ENCODE measurements around the gene POLR1G.
"Not testable (repeated sequence)": the region's sequence is repeated elsewhere in the genome, so short reads cannot be mapped to it uniquely, and the experiment has no call there.

The POLR1G gene

DNA sequence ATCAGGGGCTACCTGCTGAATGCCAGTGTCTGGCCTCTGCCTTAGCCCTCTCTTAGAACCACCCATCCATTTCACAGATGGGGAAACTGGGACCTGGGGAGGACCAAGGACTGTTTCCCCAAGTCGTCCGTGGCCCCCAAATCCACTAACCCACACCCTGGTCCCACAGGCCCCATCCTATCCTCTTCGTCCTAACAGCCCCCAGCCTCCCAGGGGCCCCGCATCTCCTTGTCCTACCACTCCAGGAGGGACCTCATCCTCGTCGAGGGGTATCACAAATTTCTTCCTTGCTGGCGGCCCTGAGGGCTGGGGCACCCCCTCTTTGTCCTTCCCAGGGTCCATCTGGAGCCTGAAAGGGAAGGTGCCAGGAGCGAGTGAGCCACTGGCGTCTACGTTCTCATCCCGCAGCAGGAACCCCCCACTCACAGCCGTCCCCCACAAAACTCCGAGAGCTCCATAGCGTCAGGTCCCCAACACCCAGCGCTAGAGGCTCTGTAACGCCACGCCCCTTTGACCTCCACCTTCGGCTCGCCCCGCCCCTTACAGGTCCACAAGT is 16.7 kb downstream of the POLR1G start:
- no peak for DNase-seq

- peak; percentile 93 for DNase-seq
Measured at GRCh38 chr19:45423589-45424190, 17.2 kb downstream of the POLR1G start, which contains the start of gene ERCC1. Gene ERCC1, minus strand, starts transcription at chr19:45423917. Its CDS starts 543 bp downstream, at chr19:45423374.

DNA sequence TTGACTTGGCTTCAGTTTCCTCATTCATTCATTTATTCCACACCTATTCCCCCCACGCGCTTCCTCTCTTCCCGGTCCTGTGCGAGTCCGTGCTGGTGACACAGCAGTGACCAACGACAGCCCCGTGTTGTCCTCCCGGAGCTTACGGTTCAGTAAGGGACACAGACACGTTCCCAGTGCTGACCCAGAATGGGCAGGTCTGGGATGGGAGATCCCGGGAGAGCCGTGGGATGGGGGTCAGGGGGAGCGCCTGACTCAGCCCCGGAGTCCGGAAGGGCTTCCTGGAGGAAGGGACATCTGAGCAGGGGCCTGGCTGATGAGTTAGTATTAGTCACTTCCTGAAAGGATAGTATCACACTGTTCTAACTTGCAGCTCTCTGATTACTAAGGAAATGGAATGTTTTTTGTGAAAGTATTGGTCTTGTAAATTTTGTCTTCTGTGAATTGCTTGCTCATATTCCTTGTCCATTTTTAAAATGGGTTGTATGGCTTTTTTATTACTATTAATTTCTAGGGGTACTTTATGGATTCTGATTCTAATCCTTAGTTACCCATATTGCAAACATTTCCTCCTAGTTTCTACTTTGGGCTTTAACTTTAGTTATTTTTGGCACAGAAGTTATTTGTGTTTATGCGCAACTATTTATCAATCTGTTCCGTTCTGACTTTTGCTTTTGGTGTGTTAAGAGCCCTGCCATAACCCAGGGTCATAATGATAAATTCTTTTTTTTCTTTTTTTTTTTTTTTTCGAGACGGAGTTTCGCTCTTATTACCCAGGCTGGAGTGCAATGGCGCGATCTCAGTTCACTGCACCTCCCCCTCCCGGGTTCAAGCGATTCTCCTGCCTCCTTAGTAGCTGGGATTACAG is 18.0 kb downstream of the POLR1G start:
- peak; percentile 94 for DNase-seq

DNA sequence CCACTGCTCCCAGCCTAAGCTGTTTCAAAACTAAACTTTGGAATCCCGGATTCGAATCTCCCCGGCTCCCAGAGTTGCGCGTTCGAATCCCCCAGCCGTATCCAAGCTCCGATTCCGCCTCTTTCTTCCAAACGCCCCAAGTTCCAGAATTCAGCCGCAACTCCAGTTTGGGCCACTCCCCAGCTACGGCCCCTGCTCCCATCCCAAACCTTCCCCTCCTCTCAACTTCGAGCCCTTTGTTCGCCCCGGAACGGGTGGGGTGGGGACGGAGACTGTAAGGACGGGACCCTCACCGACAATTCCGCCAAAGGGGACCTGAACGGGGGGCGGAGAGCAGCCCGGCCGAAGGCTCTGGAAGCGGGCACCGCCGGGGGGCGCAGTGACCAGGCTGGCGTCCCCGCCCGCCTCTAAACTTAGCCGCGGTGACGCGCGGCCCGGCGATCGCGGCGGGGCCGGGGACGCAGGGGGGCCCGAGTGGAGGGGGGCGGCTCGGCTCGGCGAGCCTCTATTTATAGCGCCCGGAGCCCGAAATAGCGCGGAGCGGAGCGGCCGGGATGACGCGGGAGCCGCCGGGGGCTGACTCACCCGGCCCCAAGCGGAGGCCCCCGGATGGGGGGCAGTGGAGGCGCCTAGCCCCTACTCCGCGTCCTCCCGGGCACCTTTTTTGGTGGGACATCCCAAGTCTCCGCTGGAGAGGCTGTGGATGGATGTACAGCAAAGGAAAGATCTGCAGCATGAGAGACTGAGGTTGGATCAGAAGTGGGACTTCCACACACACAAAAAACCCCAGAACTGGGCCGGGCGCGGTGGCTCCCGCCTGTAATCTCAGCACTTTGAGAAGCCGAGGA is 22.2 kb downstream of the POLR1G start:
- peak; percentile 78 for DNase-seq

GRCh38 chr19:45429896-45430295 is 23.5 kb downstream of the POLR1G start:
- not testable (repeated sequence) for DNase-seq

DNA sequence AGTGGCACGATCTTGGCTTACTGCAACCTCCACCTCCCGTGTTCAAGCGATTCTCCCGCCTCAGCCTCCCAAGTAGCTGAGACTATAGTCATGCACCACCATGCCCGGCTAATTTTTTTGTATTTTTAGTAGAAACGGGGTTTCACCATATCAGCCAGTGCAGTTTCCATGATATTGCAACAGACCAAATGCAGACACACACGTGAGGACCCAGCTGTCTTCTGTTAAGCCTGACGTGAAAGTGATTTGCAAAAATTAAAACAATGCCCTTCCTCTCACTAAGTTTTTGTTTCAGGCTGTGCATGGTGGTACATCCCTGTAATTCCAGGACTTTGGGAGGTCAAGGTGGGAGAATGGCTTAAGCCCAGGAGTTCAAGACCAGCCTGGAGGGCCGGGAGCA is 24.6 kb downstream of the POLR1G start:
- DNase-seq: peak; percentile 57

- DNase-seq: not testable (repeated sequence)
Measured at GRCh38 chr19:45432543-45432942, 26.1 kb downstream of the POLR1G start.

DNA sequence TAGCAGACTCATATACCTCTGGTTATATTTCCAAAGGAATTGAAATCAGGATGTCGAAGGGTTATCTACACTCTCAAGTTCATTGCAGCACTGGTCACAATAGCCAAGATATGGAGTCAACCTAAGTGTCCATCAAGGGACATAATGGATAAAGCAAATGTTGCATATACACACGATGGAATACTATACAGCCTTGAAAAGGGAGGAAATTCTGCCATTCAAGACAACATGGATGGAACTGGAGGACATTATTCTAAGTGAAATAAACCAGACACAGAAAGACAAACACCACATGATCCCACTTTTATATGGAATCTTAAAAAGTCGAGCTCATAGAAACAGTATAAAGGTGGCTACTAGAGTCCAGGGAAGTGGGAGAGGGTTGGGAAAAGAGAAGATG is 30.9 kb downstream of the POLR1G start:
- DNase-seq: no peak

GRCh38 chr19:45439190-45439568 is 32.7 kb downstream of the POLR1G start:
- DNase-seq: no peak

GRCh38 chr19:45439569-45440258 is 33.3 kb downstream of the POLR1G start:
- DNase-seq: peak; percentile 88

GRCh38 chr19:45440259-45440638 is 33.8 kb downstream of the POLR1G start:
- DNase-seq: no peak

GRCh38 chr19:45440873-45441654 is 34.6 kb downstream of the POLR1G start:
- DNase-seq: peak; percentile 51

DNA sequence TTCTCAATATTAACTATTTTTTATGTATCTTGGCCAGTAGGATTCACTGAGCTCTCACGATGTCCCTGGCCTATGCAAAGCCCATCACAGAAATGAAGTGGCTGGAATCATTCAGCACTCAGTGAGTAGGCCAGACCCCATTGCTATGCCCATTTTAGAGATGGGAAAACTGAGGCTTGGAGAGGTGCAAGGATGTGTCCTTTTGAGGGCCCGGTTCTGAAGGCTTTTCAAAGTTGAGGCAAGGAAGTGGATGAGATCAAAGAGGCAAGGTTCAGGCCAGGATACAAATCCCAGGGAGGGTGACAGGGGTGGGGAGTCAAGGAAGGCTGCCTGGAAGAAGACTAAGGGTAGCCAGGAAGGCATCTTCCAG is 35.9 kb downstream of the POLR1G start:
- no peak for DNase-seq

GRCh38 chr19:45442778-45443461 is 36.5 kb downstream of the POLR1G start:
- DNase-seq: peak; percentile 72

DNA sequence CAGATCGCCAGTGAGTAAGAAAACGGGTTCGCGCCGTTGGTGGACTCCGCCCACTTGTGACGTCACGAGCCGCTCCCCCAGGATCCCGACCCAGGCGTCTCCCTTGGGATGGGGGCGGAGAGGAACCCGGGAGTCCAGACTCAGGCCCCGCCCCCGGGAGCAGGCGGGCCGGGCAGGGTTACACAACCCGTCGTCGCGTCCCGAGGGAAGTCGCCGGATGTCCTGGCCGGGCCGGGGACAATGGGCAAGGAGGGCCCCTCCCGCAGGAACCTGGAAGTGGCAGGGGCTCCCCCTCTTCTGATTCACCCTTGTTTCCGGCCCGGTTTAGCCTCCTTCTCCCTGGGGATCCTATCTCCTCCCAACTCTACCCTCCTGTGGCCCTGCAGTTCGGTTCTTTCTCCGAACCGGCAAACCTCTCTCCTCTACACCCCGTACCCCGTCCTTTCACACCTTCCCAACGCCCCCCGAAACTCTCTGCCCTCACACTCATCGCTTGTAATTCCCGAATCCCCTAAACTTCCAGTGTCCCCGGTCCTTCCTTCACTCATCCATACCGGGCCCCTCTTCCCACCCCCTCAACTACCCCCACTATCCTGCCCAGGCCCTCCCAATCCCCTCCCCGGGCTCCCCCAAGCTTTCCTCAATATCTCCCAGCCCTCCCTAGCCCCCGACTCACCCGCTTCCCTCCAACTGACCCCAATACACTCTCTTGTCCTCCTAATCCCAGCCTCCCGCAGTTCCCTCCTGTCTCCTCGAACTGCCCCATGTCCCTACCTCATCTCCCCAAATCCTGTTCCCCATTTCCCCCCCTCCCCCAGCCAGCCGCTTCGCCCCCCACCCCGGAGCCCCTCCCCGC is 37.2 kb downstream of the POLR1G start:
- DNase-seq: peak; percentile 92

GRCh38 chr19:45444318-45445041 is 38.0 kb downstream of the POLR1G start:
- DNase-seq: peak; percentile 71

- DNase-seq: no peak
Measured at GRCh38 chr19:45445139-45445538, 38.7 kb downstream of the POLR1G start.

DNA sequence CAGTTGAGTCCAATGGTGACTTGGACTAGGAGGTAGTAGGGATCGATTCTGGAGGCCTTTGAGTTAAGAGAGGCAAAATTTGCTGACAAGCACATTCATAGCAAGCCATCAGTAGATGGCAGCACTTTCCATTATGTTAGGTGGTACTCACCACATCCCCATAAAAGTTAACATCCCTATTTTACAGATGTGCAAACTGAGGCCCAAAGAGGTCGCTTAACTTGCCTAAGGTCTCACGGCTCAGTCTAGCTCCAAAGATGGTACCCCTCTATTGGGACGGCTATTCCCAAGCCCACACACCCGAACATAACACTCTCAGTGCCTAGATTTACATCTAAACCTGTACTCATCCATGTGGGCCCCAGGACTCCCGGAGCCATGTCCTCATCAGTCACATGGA is 39.9 kb downstream of the POLR1G start:
- peak; percentile 45 for DNase-seq

DNA sequence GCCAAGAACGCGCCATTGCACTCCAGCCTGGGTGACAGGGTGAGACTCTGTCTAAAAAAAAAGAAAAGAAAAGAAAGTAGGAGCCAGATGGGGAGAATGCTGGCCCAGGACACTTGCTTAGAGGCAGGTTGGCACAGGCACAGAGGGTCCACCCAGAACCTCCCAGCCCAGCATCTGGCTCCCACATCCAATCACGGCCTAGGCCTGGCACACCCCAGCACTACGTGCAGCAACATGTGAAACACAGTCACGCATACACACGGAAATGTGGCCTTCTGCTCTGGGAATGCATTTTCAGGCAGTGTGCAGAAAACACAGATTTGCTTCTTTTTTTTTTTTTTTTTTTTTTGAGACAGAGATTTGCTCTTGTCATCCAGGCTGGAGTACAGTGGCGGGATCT is 40.5 kb downstream of the POLR1G start:
- DNase-seq: no peak

- no peak for DNase-seq
Measured at GRCh38 chr19:45448425-45448756, 41.9 kb downstream of the POLR1G start.

All from fibroblast of skin of right quadriceps (primary cell).